OCI-LY7 (cell line): ENCODE measurements around the gene BRCA1. TPM values are rescaled to one million over a fixed set of nuclear protein-coding genes. Genes with fewer than 3 reads are reported as not detected.

ENCODE experiments used
- BruUV-seq: library from RNA; stranded (reverse); fragments of 400-500 nt; replicated peaks from 2 replicates; lab custom pipeline; 2021; lab: Mats Ljungman, UMichigan
- CTCF ChIA-PET: fragments of 300-600 bp; sonication (Branson Sonifier 250); formaldehyde crosslinking; loops from one replicate; lab custom pipeline; 2022; ENCODE audit warnings: antibody characterized with exemption; ENCODE audit not compliant: unreplicated experiment; lab: Charles Lee
- POLR2A ChIA-PET: fragments of 300-600 bp; sonication (Branson Sonifier 250); formaldehyde crosslinking; loops from one replicate; lab custom pipeline; 2022; ENCODE audit warnings: antibody characterized with exemption; lab: Charles Lee
- DNase-seq: peaks from one replicate; pipeline ENCODE4 v3.0.0-alpha.2; 2015; ENCODE audit warnings: low spot score
- H2AFZ ChIP-seq: fragments of 200-600 bp; sonication (generic), shearing (Covaris generic); 2 replicates; pipeline ENCODE4 v1.6.1; 2014; ENCODE audit warnings: mild to moderate bottlenecking, antibody characterized with exemption, low read length, moderate library complexity
- H3K27ac ChIP-seq: fragments of 200-600 bp; sonication (generic); 2 replicates; pipeline ENCODE4 v1.5.1; 2014; ENCODE audit warnings: mixed run types, low read depth, mild to moderate bottlenecking, moderate library complexity, low read length, inconsistent platforms; ENCODE audit not compliant: poor library complexity, severe bottlenecking
- H3K36me3 ChIP-seq: fragments of 200-600 bp; sonication (generic); 2 replicates; pipeline ENCODE4 v1.6.1; 2014; ENCODE audit warnings: mild to moderate bottlenecking, antibody characterized with exemption, low read length, moderate library complexity, mixed read lengths; ENCODE audit not compliant: insufficient read depth
- H3K4me1 ChIP-seq: fragments of 200-600 bp; sonication (generic); 2 replicates; pipeline ENCODE4 v1.5.1; 2014; ENCODE audit warnings: mild to moderate bottlenecking, low read length; ENCODE audit not compliant: insufficient read depth, poor library complexity, severe bottlenecking
- H3K4me2 ChIP-seq: fragments of 200-600 bp; sonication (generic); 2 replicates; pipeline ENCODE4 v1.6.1; 2014; ENCODE audit warnings: mild to moderate bottlenecking, low read length
- H3K4me3 ChIP-seq: fragments of 200-600 bp; sonication (generic); 2 replicates; pipeline ENCODE4 v1.5.1; 2014; ENCODE audit warnings: mild to moderate bottlenecking, low read depth, low read length; ENCODE audit not compliant: poor library complexity, severe bottlenecking
- H3K79me2 ChIP-seq: fragments of 200-600 bp; sonication (generic); 2 replicates; pipeline ENCODE4 v1.6.1; 2016; ENCODE audit warnings: low read depth, mild to moderate bottlenecking, low read length, moderate library complexity, mixed read lengths; ENCODE audit not compliant: insufficient read depth
- H3K9me2 ChIP-seq: fragments of 200-600 bp; sonication (generic); 2 replicates; pipeline ENCODE4 v1.6.1; 2016; ENCODE audit warnings: mild to moderate bottlenecking, low read length, mixed read lengths; ENCODE audit not compliant: insufficient read depth
- H3K9me3 ChIP-seq: fragments of 200-600 bp; sonication (generic); 2 replicates; pipeline ENCODE4 v1.6.1; 2014; ENCODE audit warnings: mild to moderate bottlenecking, mixed run types, low read length, mixed read lengths
- H4K20me1 ChIP-seq: fragments of 200-600 bp; sonication (generic); 2 replicates; pipeline ENCODE4 v1.6.1; 2014; ENCODE audit warnings: mild to moderate bottlenecking, antibody characterized with exemption, low read length, moderate library complexity, mixed read lengths; ENCODE audit not compliant: insufficient read depth
- EZH2phosphoT487 ChIP-seq: fragments of 200-600 bp; sonication (generic); IDR thresholded peaks from 2 replicates; pipeline ENCODE4 v1.6.1; 2018; ENCODE audit warnings: low read depth, borderline replicate concordance, mild to moderate bottlenecking, mixed run types, antibody characterized with exemption, low read length, moderate library complexity, mixed read lengths
- intact Hi-C: fragments of 100-400 bp; cut with micrococcal nuclease; formaldehyde crosslinking; loops from one replicate; pipeline ENCODE4 v1.10.0; 2022; ENCODE audit not compliant: unreplicated experiment
- total RNA-seq, 2 experiments: library from RNA; depleted of rRNA in 1 of 2; stranded (reverse); fragments of >200 nt in 1 of 2; shearing (Covaris generic) in 1 of 2; gene quantifications; 2 replicates each; pipeline ENCODE4 v1.2.3, GENCODE V29; 2014 to 2022
- TF ChIP-seq, protein P1 (sequence below): fragments of 200-600 bp; sonication (generic); conservative IDR thresholded peaks from 2 replicates; pipeline ENCODE4 v1.5.1; 2014; ENCODE audit warnings: mild to moderate bottlenecking, antibody characterized with exemption, low read length, moderate library complexity, mixed read lengths

The BRCA1 gene
- total RNA-seq, 2 experiments from 2014 or later: 112 to 135 TPM

DNA sequence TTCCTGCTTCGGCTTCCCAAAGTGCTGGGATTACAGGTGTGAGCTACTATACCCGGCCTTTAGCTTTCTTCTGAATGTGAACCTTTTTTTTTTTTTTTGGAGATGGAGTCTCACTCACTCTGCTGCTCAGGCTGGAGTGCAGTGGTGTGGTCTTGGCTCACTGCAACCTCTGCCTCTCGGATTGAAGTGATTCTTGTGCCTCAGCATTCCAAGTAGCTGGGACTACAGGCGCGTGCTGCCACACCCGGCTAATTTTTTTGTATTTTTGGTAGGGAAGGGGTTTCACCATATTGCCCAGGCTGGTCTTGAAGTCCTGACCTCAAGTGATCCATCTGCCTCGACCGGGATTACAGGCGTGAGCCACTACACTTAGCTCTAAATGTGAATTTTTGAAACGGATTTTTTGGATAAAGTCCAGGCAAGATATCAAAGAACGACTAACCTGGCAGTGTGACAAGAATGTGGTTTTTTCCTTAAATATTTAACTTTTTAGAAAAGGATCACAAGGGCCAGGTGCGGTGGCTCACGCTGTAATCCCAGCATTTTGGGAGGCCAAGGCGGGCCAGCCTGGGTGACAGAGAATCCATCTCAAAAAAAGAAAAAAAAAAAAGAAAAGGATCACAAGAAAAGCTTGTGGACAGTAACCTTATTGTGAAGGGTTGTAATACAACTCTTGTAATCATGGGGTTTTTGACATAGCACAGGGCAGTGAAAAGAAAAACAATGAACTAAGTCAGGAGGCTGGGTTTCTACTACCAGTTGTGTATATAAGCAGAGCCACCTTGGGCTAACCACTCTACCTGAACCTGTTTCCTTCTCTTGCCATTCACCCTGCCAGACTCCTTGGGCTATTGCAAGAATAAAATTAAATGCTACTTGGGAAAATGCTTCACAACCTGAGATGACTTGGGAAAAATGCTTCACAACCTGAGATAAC lies 6.2 kb downstream of the BRCA1 start:
- no peaks in the 10 kb centered on the region for H4K20me1 ChIP-seq
- intact Hi-C loops: no loop called here
- no peak overlapping the region for H2AFZ ChIP-seq
- TF ChIP-seq, protein P1, sequence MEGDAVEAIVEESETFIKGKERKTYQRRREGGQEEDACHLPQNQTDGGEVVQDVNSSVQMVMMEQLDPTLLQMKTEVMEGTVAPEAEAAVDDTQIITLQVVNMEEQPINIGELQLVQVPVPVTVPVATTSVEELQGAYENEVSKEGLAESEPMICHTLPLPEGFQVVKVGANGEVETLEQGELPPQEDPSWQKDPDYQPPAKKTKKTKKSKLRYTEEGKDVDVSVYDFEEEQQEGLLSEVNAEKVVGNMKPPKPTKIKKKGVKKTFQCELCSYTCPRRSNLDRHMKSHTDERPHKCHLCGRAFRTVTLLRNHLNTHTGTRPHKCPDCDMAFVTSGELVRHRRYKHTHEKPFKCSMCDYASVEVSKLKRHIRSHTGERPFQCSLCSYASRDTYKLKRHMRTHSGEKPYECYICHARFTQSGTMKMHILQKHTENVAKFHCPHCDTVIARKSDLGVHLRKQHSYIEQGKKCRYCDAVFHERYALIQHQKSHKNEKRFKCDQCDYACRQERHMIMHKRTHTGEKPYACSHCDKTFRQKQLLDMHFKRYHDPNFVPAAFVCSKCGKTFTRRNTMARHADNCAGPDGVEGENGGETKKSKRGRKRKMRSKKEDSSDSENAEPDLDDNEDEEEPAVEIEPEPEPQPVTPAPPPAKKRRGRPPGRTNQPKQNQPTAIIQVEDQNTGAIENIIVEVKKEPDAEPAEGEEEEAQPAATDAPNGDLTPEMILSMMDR: no peak
- TF ChIP-seq EZH2phosphoT487: no peak
- H3K4me3 ChIP-seq: no peak overlapping the region
- peaks cover 95% of the 10 kb centered on the region for H3K36me3 ChIP-seq
- H3K27ac ChIP-seq: no peak overlapping the region
- H3K9me3 ChIP-seq: no peaks in the 10 kb centered on the region
- peaks cover 15% of the 10 kb centered on the region for H3K4me1 ChIP-seq
- no peak for DNase-seq
- POLR2A ChIA-PET: interaction anchor here (1.0 to 1.2 kb wide), 2 partner anchors 17 to 72 kb away, joined by 3 to 4 read pairs; no protein-coding TSS in a partner anchor
- CTCF ChIA-PET: no interaction called here
- TSS peak; percentile 24 for BruUV-seq
- H3K79me2 ChIP-seq: peaks cover 28% of the 10 kb centered on the region
- no peaks in the 10 kb centered on the region for H3K9me2 ChIP-seq
- no peak overlapping the region for H3K4me2 ChIP-seq

DNA sequence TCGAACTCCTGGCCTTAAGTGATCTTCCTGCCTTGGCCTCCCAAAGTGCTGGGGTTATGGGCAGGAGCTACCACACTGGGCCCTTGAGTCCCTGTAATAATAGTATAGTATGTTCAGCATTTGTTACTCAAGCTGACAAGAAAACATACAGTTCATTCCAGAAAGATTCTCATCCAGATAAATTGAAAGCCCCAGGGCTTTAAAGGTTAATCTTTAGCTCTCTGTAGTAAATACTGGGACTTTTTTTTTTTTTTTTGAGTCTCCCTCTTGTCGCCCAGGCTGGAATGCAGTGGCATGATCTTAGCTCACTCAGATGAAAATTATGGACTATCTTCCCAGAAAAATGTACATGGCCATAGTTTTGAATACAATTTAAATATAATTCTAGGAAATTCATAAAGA lies 11.0 kb downstream of the BRCA1 start:
- Histone ChIP-seq H3K27ac (no peak overlapping the region), H3K4me2 (no peak overlapping the region), H4K20me1 (no peaks in the 10 kb centered on the region), H3K9me2 (no peaks in the 10 kb centered on the region), H2AFZ (no peak overlapping the region), H3K79me2 (0 out of 2 replicates have a peak, but pooled peaks cover 3% of the 10 kb centered on the region), H3K4me1 (no peaks in the 10 kb centered on the region), H3K9me3 (no peaks in the 10 kb centered on the region), H3K4me3 (no peak overlapping the region), H3K36me3 (peaks cover 93% of the 10 kb centered on the region)
- no peak for DNase-seq
- intact Hi-C loops: no loop called here
- ChIA-PET POLR2A (interaction anchor here (0.6 kb wide), 1 partner anchor 11 kb away, joined by 3 read pairs; the partner anchor contains the start of gene BRCA1), CTCF (no interaction called here)
- no TSS peak for BruUV-seq
- no peak for TF ChIP-seq EZH2phosphoT487

DNA sequence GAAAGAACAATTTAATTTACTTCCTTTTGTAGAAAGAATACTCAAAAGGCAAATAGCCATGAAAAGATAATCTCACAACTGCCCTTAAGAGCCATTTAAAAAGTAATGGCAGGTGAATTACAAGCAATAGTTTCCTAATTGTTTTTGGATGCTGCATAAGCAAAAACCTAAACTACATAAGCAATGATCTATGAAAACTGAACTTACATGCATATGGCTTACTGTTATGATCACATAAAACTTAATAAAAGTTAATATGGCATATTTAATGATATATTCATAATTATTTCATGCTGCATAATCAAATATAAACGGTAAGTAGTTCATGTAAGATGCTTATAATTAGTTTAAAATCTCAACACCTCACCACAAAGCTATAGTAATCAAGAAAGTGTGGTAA lies 18.6 kb downstream of the BRCA1 start:
- Histone ChIP-seq H3K4me3 (no peak overlapping the region), H3K9me3 (no peaks in the 10 kb centered on the region), H3K9me2 (no peaks in the 10 kb centered on the region), H4K20me1 (no peaks in the 10 kb centered on the region), H3K27ac (no peak overlapping the region), H3K4me2 (no peak overlapping the region), H3K4me1 (no peaks in the 10 kb centered on the region), H2AFZ (no peak overlapping the region), H3K79me2 (no peaks in the 10 kb centered on the region), H3K36me3 (peaks cover 93% of the 10 kb centered on the region)
- CTCF ChIA-PET: no interaction called here
- DNase-seq: no peak
- intact Hi-C loops: no loop called here
- BruUV-seq: no TSS peak
- TF ChIP-seq, protein P1: no peak
- no peak for TF ChIP-seq EZH2phosphoT487
- POLR2A ChIA-PET: no interaction called here
